GM18951 (cell line): Measurements from ENCODE around the gene NAA38.
A peak's percentile ranks its signal among the peaks of the same experiment; 100 is the strongest.

Experiments
- POLR2A ChIP-seq: IDR thresholded peaks from 4 replicates; pipeline ENCODE4 v1.6.1; 2011; ENCODE audit warnings: mild to moderate bottlenecking; ENCODE audit not compliant: insufficient read length, insufficient read depth; ENCODE audit errors: extremely low read depth
- in situ Hi-C: fragments of 300-500 bp; cut with MboI; formaldehyde crosslinking; loops from one replicate; pipeline ENCODE4 v1.12.0; 2022; ENCODE audit warnings: low sequenced_read_pairs, mixed read lengths, inconsistent platforms; ENCODE audit not compliant: unreplicated experiment

Gene NAA38

GRCh38 chr17:7837408-7838088 lies 19.8 kb downstream of the NAA38 start:
- peak; percentile 8 for TF ChIP-seq POLR2A
- in situ Hi-C loops, result no loop called here

GRCh38 chr17:7836596-7837407 lies 20.6 kb downstream of the NAA38 start:
- in situ Hi-C loops, result no loop called here
- TF ChIP-seq POLR2A, result no peak

GRCh38 chr17:7835814-7836595 lies 21.4 kb downstream of the NAA38 start:
- peak; percentile 64 for TF ChIP-seq POLR2A
- in situ Hi-C loops, result no loop called here

- TF ChIP-seq POLR2A, result no peak
Measured at GRCh38 chr17:7834957-7835813, 22.2 kb downstream of the NAA38 start.

GRCh38 chr17:7834542-7834956 lies 22.8 kb downstream of the NAA38 start:
- in situ Hi-C loops, result no loop called here

More at GRCh38 chr17:7834957-7835813, 22.2 kb downstream of the NAA38 start:
- in situ Hi-C loops, result no loop called here

GRCh38 chr17:7833795-7834541 lies 23.4 kb downstream of the NAA38 start, which contains the start of gene KDM6B:
TSS of gene KDM6B (plus strand) at chr17:7834217. CDS start at chr17:7845555, 11,338 bp downstream.
- in situ Hi-C loops, result no loop called here
- no peak for TF ChIP-seq POLR2A

More at GRCh38 chr17:7834542-7834956, 22.8 kb downstream of the NAA38 start:
- TF ChIP-seq POLR2A, result peak; percentile 37

GRCh38 chr17:7833011-7833794 lies 24.2 kb downstream of the NAA38 start:
- no peak for TF ChIP-seq POLR2A
- in situ Hi-C loops, result no loop called here

- no peak for TF ChIP-seq POLR2A
- in situ Hi-C loops, result no loop called here
Measured at GRCh38 chr17:7832431-7832830, 24.9 kb downstream of the NAA38 start.

GRCh38 chr17:7831233-7831632 lies 26.1 kb downstream of the NAA38 start:
- in situ Hi-C loops, result no loop called here
- no peak for TF ChIP-seq POLR2A

GRCh38 chr17:7830616-7831015 lies 26.7 kb downstream of the NAA38 start:
- in situ Hi-C loops, result no loop called here

More at GRCh38 chr17:7830616-7831015, 26.7 kb downstream of the NAA38 start:
- no peak for TF ChIP-seq POLR2A
